ENCODE data around the gene SETD3.

Gene SETD3

DNA sequence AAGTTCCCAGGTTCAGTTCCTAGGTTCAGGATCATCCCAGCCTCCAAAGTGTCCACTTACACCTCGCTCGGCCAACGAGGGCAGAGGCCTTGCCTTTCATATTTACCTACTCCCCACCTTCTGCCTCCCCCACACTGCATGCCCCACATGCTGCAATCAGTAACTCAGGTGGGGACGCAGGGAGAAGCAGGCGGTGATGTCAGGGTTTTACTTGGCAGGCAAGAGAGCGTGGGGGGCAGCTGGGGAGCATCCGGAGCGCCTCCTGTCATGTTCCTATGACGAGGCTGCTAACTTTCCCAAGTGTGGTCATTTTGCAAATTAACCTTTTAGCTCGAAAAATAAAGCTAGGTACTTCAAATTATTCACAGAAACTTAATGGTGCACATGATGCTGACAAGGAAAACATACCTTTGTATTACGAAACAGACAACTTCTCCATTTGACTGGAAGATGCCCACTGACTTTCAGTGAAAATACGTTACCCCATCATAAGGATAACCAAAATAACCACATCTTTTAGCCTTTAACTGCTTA, 53.8 kb downstream of the SETD3 start:
- Histone ChIP-seq H3K14ac (ENCODE audit: low read length) (no peak overlapping the region), H3K4me2 (ENCODE audit: insufficient read depth, low read length, poor library complexity, severe bottlenecking) (no peak overlapping the region), H2BK120ac (ENCODE audit: low read depth, low read length) (no peak overlapping the region), H3K4ac (ENCODE audit: low read length) (no peak overlapping the region), H3K9ac (ENCODE audit: low read depth, low read length, poor library complexity) (no peak overlapping the region), H4K8ac (ENCODE audit: low read depth, low read length) (no peak overlapping the region), H3K27me3 (ENCODE audit: control insufficient read depth in 3 of 3, insufficient read depth in 3 of 3, low read depth in 1 of 3, low read length in 3 of 3) (no peaks in the 10 kb centered on the region), H2BK12ac (ENCODE audit: low read length) (no peak overlapping the region), H3K4me3 (ENCODE audit: low read length in 2 of 2) (no peak overlapping the region), H3K18ac (ENCODE audit: low read length) (no peak overlapping the region), H2BK5ac (ENCODE audit: low read length) (no peak overlapping the region), H3K23ac (ENCODE audit: low read depth, low read length, poor library complexity) (peak overlapping the region; percentile 28), H3K9me3 (replicated peaks in 1 of 2; ENCODE audit: control insufficient read depth in 2 of 2, insufficient read depth in 1 of 2, low read depth in 1 of 2, low read length in 2 of 2) (peaks cover 4 to 9% of the 10 kb centered on the region in 2 donors), H2BK15ac (ENCODE audit: low read length) (no peak overlapping the region), H3K27ac (replicated peaks; ENCODE audit: low read length) (no peak overlapping the region), H3K36me3 (replicated peaks in 1 of 2; ENCODE audit: control insufficient read depth in 2 of 2, insufficient read depth in 2 of 2, low read length in 2 of 2) (peaks cover 4 to 46% of the 10 kb centered on the region in 2 donors), H2AK5ac (ENCODE audit: low read depth, low read length) (no peak overlapping the region), H2AFZ (ENCODE audit: low read length) (no peak overlapping the region), H4K91ac (ENCODE audit: low read depth, low read length, poor library complexity) (no peak overlapping the region), H3K79me1 (ENCODE audit: low read depth, low read length) (peaks cover 2% of the 10 kb centered on the region), H3K4me1 (ENCODE audit: control insufficient read depth in 2 of 2, insufficient read depth in 1 of 2, low read depth in 1 of 2, low read length in 2 of 2) (peaks cover 6% of the 10 kb centered on the region in 2 donors)
- WGBS, 2 donors (ENCODE audit: extremely low coverage in 2 of 2, insufficient read length in 2 of 2, insufficient replicate concordance in 1 of 2), result no CpG with 5 or more reads among the region's 12 CpGs
- DNase-seq (ENCODE audit: low spot score), result no peak

DNA sequence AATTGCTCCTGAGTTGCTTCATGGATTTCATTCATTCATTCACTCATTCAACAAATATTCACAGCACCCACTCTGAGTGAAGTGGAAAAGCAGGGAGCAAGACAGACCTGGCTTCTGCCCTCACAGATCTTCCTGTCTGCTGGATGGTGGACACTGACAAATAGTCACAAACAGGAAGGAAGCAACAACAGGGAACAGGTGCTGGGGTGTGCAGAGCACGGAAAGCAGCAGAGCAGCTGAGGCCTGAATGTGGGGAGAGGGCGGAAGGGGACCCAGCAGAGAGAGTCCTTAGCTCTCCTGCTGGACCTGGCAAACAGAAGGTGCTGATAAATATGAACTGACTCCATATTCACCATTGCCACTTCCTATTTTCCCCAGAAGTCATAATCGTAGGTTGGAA, 54.4 kb downstream of the SETD3 start:
- H2BK5ac ChIP-seq (ENCODE audit: low read length), result no peak overlapping the region
- no peak overlapping the region for H3K27ac ChIP-seq (replicated peaks; ENCODE audit: low read length)
- no peak for DNase-seq (ENCODE audit: low spot score)
- H4K8ac ChIP-seq (ENCODE audit: low read depth, low read length), result no peak overlapping the region
- no peak overlapping the region for H2BK15ac ChIP-seq (ENCODE audit: low read length)
- no peak overlapping the region for H3K4me3 ChIP-seq (ENCODE audit: low read length in 2 of 2)
- H3K79me1 ChIP-seq (ENCODE audit: low read depth, low read length), result peaks cover 2% of the 10 kb centered on the region
- no peaks in the 10 kb centered on the region for H3K27me3 ChIP-seq (ENCODE audit: control insufficient read depth in 3 of 3, insufficient read depth in 3 of 3, low read depth in 1 of 3, low read length in 3 of 3)
- peaks cover 4 to 44% of the 10 kb centered on the region in 2 donors for H3K36me3 ChIP-seq (replicated peaks in 1 of 2; ENCODE audit: control insufficient read depth in 2 of 2, insufficient read depth in 2 of 2, low read length in 2 of 2)
- peaks cover 6% of the 10 kb centered on the region in 2 donors for H3K4me1 ChIP-seq (ENCODE audit: control insufficient read depth in 2 of 2, insufficient read depth in 1 of 2, low read depth in 1 of 2, low read length in 2 of 2)
- H3K9ac ChIP-seq (ENCODE audit: low read depth, low read length, poor library complexity), result no peak overlapping the region
- H4K91ac ChIP-seq (ENCODE audit: low read depth, low read length, poor library complexity), result no peak overlapping the region
- H3K23ac ChIP-seq (ENCODE audit: low read depth, low read length, poor library complexity), result no peak overlapping the region
- H3K14ac ChIP-seq (ENCODE audit: low read length), result no peak overlapping the region
- no peak overlapping the region for H2AK5ac ChIP-seq (ENCODE audit: low read depth, low read length)
- no peak overlapping the region for H2BK120ac ChIP-seq (ENCODE audit: low read depth, low read length)
- no CpG with 5 or more reads among the region's 3 CpGs for WGBS, 2 donors (ENCODE audit: extremely low coverage in 2 of 2, insufficient read length in 2 of 2, insufficient replicate concordance in 1 of 2)
- H3K9me3 ChIP-seq (replicated peaks in 1 of 2; ENCODE audit: control insufficient read depth in 2 of 2, insufficient read depth in 1 of 2, low read depth in 1 of 2, low read length in 2 of 2), result peaks cover 4 to 9% of the 10 kb centered on the region in 2 donors
- H3K4ac ChIP-seq (ENCODE audit: low read length), result no peak overlapping the region
- no peak overlapping the region for H2BK12ac ChIP-seq (ENCODE audit: low read length)
- H3K18ac ChIP-seq (ENCODE audit: low read length), result no peak overlapping the region
- H2AFZ ChIP-seq (ENCODE audit: low read length), result no peak overlapping the region
- H3K4me2 ChIP-seq (ENCODE audit: insufficient read depth, low read length, poor library complexity, severe bottlenecking), result no peak overlapping the region

DNA sequence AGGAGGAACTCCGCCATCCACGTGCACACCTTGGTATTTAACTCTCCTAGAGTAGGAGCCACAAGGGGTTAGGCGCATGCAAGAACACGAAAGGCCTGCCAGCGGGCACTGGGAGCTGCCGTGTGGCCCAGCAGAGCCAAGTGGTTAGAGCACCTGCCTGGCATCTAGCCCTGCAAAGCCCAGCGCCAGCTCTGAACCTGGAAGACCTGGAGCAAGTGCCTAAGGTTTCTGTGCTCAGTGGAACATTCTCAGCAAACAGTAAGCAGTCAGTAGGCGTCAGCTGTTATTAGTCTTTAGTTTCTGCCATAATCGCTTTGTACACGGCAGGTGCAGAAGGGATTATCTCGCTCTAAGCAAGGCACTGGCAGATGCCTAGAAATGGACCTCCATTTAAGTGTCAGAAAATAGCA, 55.4 kb downstream of the SETD3 start:
- no peak overlapping the region for H2BK15ac ChIP-seq (ENCODE audit: low read length)
- no peak overlapping the region for H4K91ac ChIP-seq (ENCODE audit: low read depth, low read length, poor library complexity)
- no peak overlapping the region for H2AFZ ChIP-seq (ENCODE audit: low read length)
- no peak overlapping the region for H2BK5ac ChIP-seq (ENCODE audit: low read length)
- no peak overlapping the region for H2BK120ac ChIP-seq (ENCODE audit: low read depth, low read length)
- H3K9me3 ChIP-seq (replicated peaks in 1 of 2; ENCODE audit: control insufficient read depth in 2 of 2, insufficient read depth in 1 of 2, low read depth in 1 of 2, low read length in 2 of 2), result peaks cover 4 to 9% of the 10 kb centered on the region in 2 donors
- H3K23ac ChIP-seq (ENCODE audit: low read depth, low read length, poor library complexity), result peak overlapping the region; percentile 35
- no peak overlapping the region for H3K4ac ChIP-seq (ENCODE audit: low read length)
- no peak overlapping the region for H4K8ac ChIP-seq (ENCODE audit: low read depth, low read length)
- no peak overlapping the region for H3K9ac ChIP-seq (ENCODE audit: low read depth, low read length, poor library complexity)
- no peak overlapping the region for H3K4me3 ChIP-seq (ENCODE audit: low read length in 2 of 2)
- no peak overlapping the region for H2BK12ac ChIP-seq (ENCODE audit: low read length)
- H3K4me2 ChIP-seq (ENCODE audit: insufficient read depth, low read length, poor library complexity, severe bottlenecking), result no peak overlapping the region
- H3K36me3 ChIP-seq (replicated peaks in 1 of 2; ENCODE audit: control insufficient read depth in 2 of 2, insufficient read depth in 2 of 2, low read length in 2 of 2), result peaks cover 4 to 44% of the 10 kb centered on the region in 2 donors
- no peak overlapping the region for H3K18ac ChIP-seq (ENCODE audit: low read length)
- WGBS, 2 donors (ENCODE audit: extremely low coverage in 2 of 2, insufficient read length in 2 of 2, insufficient replicate concordance in 1 of 2), result no CpG with 5 or more reads among the region's 11 CpGs
- DNase-seq (ENCODE audit: low spot score), result no peak
- H3K14ac ChIP-seq (ENCODE audit: low read length), result peak overlapping the region; percentile 3
- no peaks in the 10 kb centered on the region for H3K27me3 ChIP-seq (ENCODE audit: control insufficient read depth in 3 of 3, insufficient read depth in 3 of 3, low read depth in 1 of 3, low read length in 3 of 3)
- H3K79me1 ChIP-seq (ENCODE audit: low read depth, low read length), result peaks cover 2% of the 10 kb centered on the region
- no peak overlapping the region for H2AK5ac ChIP-seq (ENCODE audit: low read depth, low read length)
- H3K4me1 ChIP-seq (ENCODE audit: control insufficient read depth in 2 of 2, insufficient read depth in 1 of 2, low read depth in 1 of 2, low read length in 2 of 2), result peaks cover 6% of the 10 kb centered on the region in 2 donors
- H3K27ac ChIP-seq (replicated peaks; ENCODE audit: low read length), result no peak overlapping the region

- no peaks in the 10 kb centered on the region for H3K27me3 ChIP-seq (ENCODE audit: control insufficient read depth in 3 of 3, insufficient read depth in 3 of 3, low read depth in 1 of 3, low read length in 3 of 3)
- H4K91ac ChIP-seq (ENCODE audit: low read depth, low read length, poor library complexity), result no peak overlapping the region
- no peak for DNase-seq (ENCODE audit: low spot score)
- H3K4me2 ChIP-seq (ENCODE audit: insufficient read depth, low read length, poor library complexity, severe bottlenecking), result no peak overlapping the region
- H3K14ac ChIP-seq (ENCODE audit: low read length), result no peak overlapping the region
- peaks cover 6% of the 10 kb centered on the region in 2 donors for H3K4me1 ChIP-seq (ENCODE audit: control insufficient read depth in 2 of 2, insufficient read depth in 1 of 2, low read depth in 1 of 2, low read length in 2 of 2)
- no CpG with 5 or more reads among the region's 5 CpGs for WGBS, 2 donors (ENCODE audit: extremely low coverage in 2 of 2, insufficient read length in 2 of 2, insufficient replicate concordance in 1 of 2)
- H3K36me3 ChIP-seq (replicated peaks in 1 of 2; ENCODE audit: control insufficient read depth in 2 of 2, insufficient read depth in 2 of 2, low read length in 2 of 2), result peaks cover 4 to 36% of the 10 kb centered on the region in 2 donors
- no peak overlapping the region for H2AFZ ChIP-seq (ENCODE audit: low read length)
- H2BK120ac ChIP-seq (ENCODE audit: low read depth, low read length), result no peak overlapping the region
- no peak overlapping the region for H4K8ac ChIP-seq (ENCODE audit: low read depth, low read length)
- no peak overlapping the region for H3K18ac ChIP-seq (ENCODE audit: low read length)
- H3K27ac ChIP-seq (replicated peaks; ENCODE audit: low read length), result no peak overlapping the region
- no peak overlapping the region for H3K4me3 ChIP-seq (ENCODE audit: low read length in 2 of 2)
- peaks cover 4 to 9% of the 10 kb centered on the region in 2 donors for H3K9me3 ChIP-seq (replicated peaks in 1 of 2; ENCODE audit: control insufficient read depth in 2 of 2, insufficient read depth in 1 of 2, low read depth in 1 of 2, low read length in 2 of 2)
- peaks cover 2% of the 10 kb centered on the region for H3K79me1 ChIP-seq (ENCODE audit: low read depth, low read length)
- no peak overlapping the region for H3K23ac ChIP-seq (ENCODE audit: low read depth, low read length, poor library complexity)
- H2AK5ac ChIP-seq (ENCODE audit: low read depth, low read length), result no peak overlapping the region
- H2BK15ac ChIP-seq (ENCODE audit: low read length), result no peak overlapping the region
- no peak overlapping the region for H2BK12ac ChIP-seq (ENCODE audit: low read length)
- H3K4ac ChIP-seq (ENCODE audit: low read length), result no peak overlapping the region
- H3K9ac ChIP-seq (ENCODE audit: low read depth, low read length, poor library complexity), result no peak overlapping the region
- H2BK5ac ChIP-seq (ENCODE audit: low read length), result no peak overlapping the region
Measured at GRCh38 chr14:99424306-99424877, 56.3 kb downstream of the SETD3 start.
